HCT116 (cell line): ENCODE data around the gene LHX1.

Experiments
- CTCF ChIP-seq, 3 experiments: fragments of 200-600 bp in 1 of 3; sonication (generic) in 1 of 3; IDR thresholded peaks in 2 of 3; conservative IDR thresholded peaks in 1 of 3; 2 replicates each; pipeline ENCODE4 v1.5.1; 2012 to 2017; ENCODE audit warnings: low read depth in 2 of 3, low read length in 2 of 3, antibody characterized with exemption in 1 of 3, borderline replicate concordance in 1 of 3, control low read depth in 1 of 3, mild to moderate bottlenecking in 1 of 3, mixed read lengths in 1 of 3, mixed run types in 1 of 3, moderate library complexity in 1 of 3; ENCODE audit not compliant: insufficient read depth in 1 of 3
- EZH2 ChIP-seq: fragments of 200-600 bp; sonication (generic); IDR thresholded peaks from 2 replicates; pipeline ENCODE4 v1.6.1; 2017; ENCODE audit warnings: antibody characterized with exemption, mixed run types
- JUND ChIP-seq: IDR thresholded peaks from 2 replicates; pipeline ENCODE4 v1.6.1; 2012
- POLR2A ChIP-seq: IDR thresholded peaks from 2 replicates; pipeline ENCODE4 v1.7.0; 2011; ENCODE audit warnings: borderline replicate concordance; ENCODE audit not compliant: insufficient read depth, insufficient read length; ENCODE audit errors: extremely low read depth
- POLR2AphosphoS5 ChIP-seq: IDR thresholded peaks from 2 replicates; pipeline ENCODE4 v1.6.1; 2011; ENCODE audit warnings: mild to moderate bottlenecking, low read depth, low read length, moderate library complexity
- RAD21 ChIP-seq: IDR thresholded peaks from 2 replicates; pipeline ENCODE4 v1.6.1; 2012; ENCODE audit warnings: low read depth, mild to moderate bottlenecking
- SIN3A ChIP-seq: IDR thresholded peaks from 2 replicates; pipeline ENCODE4 v1.6.1; 2012; ENCODE audit warnings: low read depth
- TF ChIP-seq, protein P1 (sequence below): IDR thresholded peaks from 2 replicates; pipeline ENCODE4 v1.6.1; 2012; ENCODE audit warnings: low read depth

DNA sequence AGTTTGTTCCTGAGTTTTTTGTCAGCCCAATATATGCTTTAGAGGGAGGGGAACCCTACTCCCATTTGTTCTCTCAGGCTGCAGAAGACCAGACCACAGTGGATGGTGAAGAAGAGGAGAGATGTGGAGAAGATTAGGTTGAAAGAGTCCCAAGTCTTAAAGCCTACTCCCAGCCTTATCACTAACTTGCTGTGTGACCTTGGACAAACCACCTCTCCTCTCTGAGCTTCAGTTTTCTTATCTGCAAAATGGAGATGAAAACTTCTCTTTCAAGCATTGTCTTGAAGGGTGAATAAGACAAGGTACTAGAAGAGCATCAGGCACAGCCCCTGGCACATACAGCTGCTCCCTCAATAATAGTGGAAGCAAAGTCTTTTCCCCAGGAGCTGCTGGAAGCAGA lies 15.1 kb upstream of the LHX1 start:
- TF ChIP-seq POLR2A (no peak), EZH2 (no peak), CTCF (IDR thresholded peaks at IDR 0.05 in 2 of 3, conservative IDR thresholded peaks at IDR 0.05 in 1 of 3; ENCODE audit: borderline replicate concordance in 1 of 3, insufficient read depth in 1 of 3, low read depth in 2 of 3, low read length in 2 of 3) (no peak), RAD21 (no peak), SIN3A (no peak), POLR2AphosphoS5 (no peak), JUND (no peak)
- TF ChIP-seq, protein P1, sequence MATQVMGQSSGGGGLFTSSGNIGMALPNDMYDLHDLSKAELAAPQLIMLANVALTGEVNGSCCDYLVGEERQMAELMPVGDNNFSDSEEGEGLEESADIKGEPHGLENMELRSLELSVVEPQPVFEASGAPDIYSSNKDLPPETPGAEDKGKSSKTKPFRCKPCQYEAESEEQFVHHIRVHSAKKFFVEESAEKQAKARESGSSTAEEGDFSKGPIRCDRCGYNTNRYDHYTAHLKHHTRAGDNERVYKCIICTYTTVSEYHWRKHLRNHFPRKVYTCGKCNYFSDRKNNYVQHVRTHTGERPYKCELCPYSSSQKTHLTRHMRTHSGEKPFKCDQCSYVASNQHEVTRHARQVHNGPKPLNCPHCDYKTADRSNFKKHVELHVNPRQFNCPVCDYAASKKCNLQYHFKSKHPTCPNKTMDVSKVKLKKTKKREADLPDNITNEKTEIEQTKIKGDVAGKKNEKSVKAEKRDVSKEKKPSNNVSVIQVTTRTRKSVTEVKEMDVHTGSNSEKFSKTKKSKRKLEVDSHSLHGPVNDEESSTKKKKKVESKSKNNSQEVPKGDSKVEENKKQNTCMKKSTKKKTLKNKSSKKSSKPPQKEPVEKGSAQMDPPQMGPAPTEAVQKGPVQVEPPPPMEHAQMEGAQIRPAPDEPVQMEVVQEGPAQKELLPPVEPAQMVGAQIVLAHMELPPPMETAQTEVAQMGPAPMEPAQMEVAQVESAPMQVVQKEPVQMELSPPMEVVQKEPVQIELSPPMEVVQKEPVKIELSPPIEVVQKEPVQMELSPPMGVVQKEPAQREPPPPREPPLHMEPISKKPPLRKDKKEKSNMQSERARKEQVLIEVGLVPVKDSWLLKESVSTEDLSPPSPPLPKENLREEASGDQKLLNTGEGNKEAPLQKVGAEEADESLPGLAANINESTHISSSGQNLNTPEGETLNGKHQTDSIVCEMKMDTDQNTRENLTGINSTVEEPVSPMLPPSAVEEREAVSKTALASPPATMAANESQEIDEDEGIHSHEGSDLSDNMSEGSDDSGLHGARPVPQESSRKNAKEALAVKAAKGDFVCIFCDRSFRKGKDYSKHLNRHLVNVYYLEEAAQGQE = no peak
